K562 (cell line): ENCODE results near the gene RNF215. TPM values are rescaled to one million over a fixed set of nuclear protein-coding genes. Genes with fewer than 3 reads are reported as not detected.

Source experiments
- ATAC-seq: fragments of 200-7000 bp; cut with Tn5 transposase; 3 replicates; pipeline ENCODE4 v1.9.1; 2020; ENCODE audit warnings: moderate library complexity
- BruUV-seq: library from RNA; stranded (reverse); fragments of 400-500 nt; replicated peaks from 2 replicates; lab custom pipeline; 2021; lab: Mats Ljungman, UMichigan
- CTCF ChIA-PET: fragments of 300-600 bp; formaldehyde crosslinking; extraction: SDS; loops from one replicate; lab custom pipeline; 2021; ENCODE audit warnings: low intra/inter-chr PET ratio; lab: Yijun Ruan, JAX
- POLR2A ChIA-PET: fragments of 300-600, 350-650 bp; sonication (Branson Sonifier 250); formaldehyde crosslinking; extraction: SDS; loops from one replicate; lab custom pipeline; 2021; ENCODE audit warnings: antibody characterized with exemption, inconsistent platforms; lab: Yijun Ruan, JAX
- DNase-seq, 4 experiments: peaks; one replicate each; pipeline versions ENCODE4 v3.0.0 to v3.0.0-alpha.2; 2011 to 2018; ENCODE audit warnings: low spot score in 3 of 4, mixed read lengths in 3 of 4; ENCODE audit errors: extremely low read depth in 1 of 4
- FAIRE-seq: peaks from 2 replicates; lab custom pipeline; 2011; peaks lifted over from hg19 to GRCh38; lab: Jason Lieb, UNC
- H2AFZ ChIP-seq: 2 replicates; pipeline ENCODE4 v1.6.0; 2011; ENCODE audit warnings: low read depth, low read length, control low read depth, inconsistent platforms
- H3K27ac ChIP-seq: fragments of 200-600 bp; 3 replicates; pipeline ENCODE4 v1.8.0; 2011; ENCODE audit warnings: low read depth, mild to moderate bottlenecking, control low read depth, inconsistent platforms, low read length, moderate library complexity, mixed read lengths; ENCODE audit errors: extremely low read depth
- H3K27me3 ChIP-seq, 2 experiments: fragments of 300-600 bp in 1 of 2; 2 replicates in 1 of 2; 3 replicates in 1 of 2; pipeline versions ENCODE4 v1.6.0 to v1.8.0; 2011; ENCODE audit warnings: inconsistent platforms in 2 of 2, low read length in 2 of 2, mild to moderate bottlenecking in 1 of 2, mixed read lengths in 1 of 2, moderate library complexity in 1 of 2; ENCODE audit not compliant: control insufficient read depth in 2 of 2, insufficient read depth in 2 of 2
- H3K36me3 ChIP-seq: fragments of 300-600 bp; 3 replicates; pipeline ENCODE4 v1.8.0; 2011; ENCODE audit warnings: mild to moderate bottlenecking, low read length, inconsistent platforms; ENCODE audit not compliant: control insufficient read depth, insufficient read depth
- H3K4me1 ChIP-seq, 2 experiments: fragments of 200-600 bp in 1 of 2; replicated peaks in 1 of 2; 2 replicates in 1 of 2; 3 replicates in 1 of 2; pipeline versions ENCODE4 v1.5.1 to v1.8.0; 2011; ENCODE audit warnings: inconsistent platforms in 2 of 2, low read length in 2 of 2, mild to moderate bottlenecking in 1 of 2, mixed read lengths in 1 of 2, moderate library complexity in 1 of 2; ENCODE audit not compliant: control insufficient read depth in 2 of 2, insufficient read depth in 2 of 2
- H3K4me2 ChIP-seq: 2 replicates; pipeline ENCODE4 v1.6.1; 2011; ENCODE audit warnings: low read length, control low read depth, inconsistent platforms, mixed read lengths; ENCODE audit not compliant: insufficient read depth
- H3K4me3 ChIP-seq: fragments of 200-600 bp; sonication (generic), shearing (Covaris generic); 2 replicates; pipeline ENCODE4 v1.5.1; 2016; ENCODE audit warnings: control low read depth, inconsistent platforms
- H3K79me2 ChIP-seq: fragments of 200-600 bp; 3 replicates; pipeline ENCODE4 v1.8.0; 2011; ENCODE audit warnings: low read length, inconsistent platforms; ENCODE audit not compliant: control insufficient read depth, insufficient read depth
- H3K9ac ChIP-seq, 2 experiments: 2 replicates each; pipeline versions ENCODE4 v1.6.0 to v1.6.1; 2011; ENCODE audit warnings: low read depth in 2 of 2, low read length in 2 of 2, control low read depth in 1 of 2, inconsistent platforms in 1 of 2, mild to moderate bottlenecking in 1 of 2, mixed read lengths in 1 of 2; ENCODE audit not compliant: insufficient read depth in 1 of 2
- H3K9me1 ChIP-seq: one replicate; pipeline ENCODE4 v1.6.0; 2011; ENCODE audit warnings: inconsistent platforms, mild to moderate bottlenecking, low read length, moderate library complexity; ENCODE audit not compliant: control insufficient read depth, insufficient read depth
- H3K9me3 ChIP-seq: replicated peaks from 2 replicates; pipeline ENCODE4 v1.5.1; 2011; ENCODE audit warnings: low read depth, low read length, inconsistent platforms; ENCODE audit not compliant: control insufficient read depth, insufficient read depth
- H4K20me1 ChIP-seq: replicated peaks from 2 replicates; pipeline ENCODE4 v1.6.1; 2011; ENCODE audit warnings: low read length, inconsistent platforms, mixed read lengths; ENCODE audit not compliant: control insufficient read depth, insufficient read depth
- CEBPZ ChIP-seq: fragments of 150-350 bp; IDR thresholded peaks from 2 replicates; pipeline ENCODE4 v1.6.1; 2014; ENCODE audit warnings: low read depth, mild to moderate bottlenecking, low read length, borderline replicate concordance
- CHD2 ChIP-seq: IDR thresholded peaks from 2 replicates; pipeline ENCODE4 v1.6.1; 2011; ENCODE audit warnings: low read depth, low read length
- FOXA1 ChIP-seq: fragments of 450-650 bp; IDR thresholded peaks from 2 replicates; pipeline ENCODE4 v1.6.1; 2016; ENCODE audit warnings: mild to moderate bottlenecking, borderline replicate concordance
- JUNB ChIP-seq: fragments of 450-650 bp; formaldehyde crosslinking; conservative IDR thresholded peaks from 2 replicates; pipeline ENCODE4 v1.4.0; 2020; ENCODE audit warnings: mild to moderate bottlenecking
- NCOA4 ChIP-seq: fragments of 450-650 bp; IDR thresholded peaks from 2 replicates; pipeline ENCODE4 v1.6.1; 2018; ENCODE audit warnings: mild to moderate bottlenecking; ENCODE audit not compliant: partially characterized antibody
- NR2C2 ChIP-seq, 2 experiments: fragments of 200-800 bp in 1 of 2; sonication (Bioruptor generic) in 1 of 2; sonication (generic) in 1 of 2; formaldehyde crosslinking in 1 of 2; IDR thresholded peaks; 2 replicates each; pipeline versions ENCODE4 v1.6.1 to v1.8.0; 2016 to 2022; ENCODE audit warnings: mild to moderate bottlenecking in 1 of 2, missing compliant biosample characterization in 1 of 2, missing genetic modification characterization in 1 of 2, missing genetic modification reagents in 1 of 2
- TFAM ChIP-seq: fragments of 250-450 bp; sonication (Bioruptor Pico); conservative IDR thresholded peaks from 2 replicates; pipeline ENCODE4 v1.5.0; 2021; ENCODE audit warnings: mild to moderate bottlenecking, moderate library complexity
- WGBS: fragments of 100-300 bp; shearing (Covaris generic); methylation state at CpG from one replicate; pipeline ENCODE4 v1.1.6; 2016; ENCODE audit warnings: low coverage, mixed read lengths; ENCODE audit not compliant: insufficient coverage; ENCODE audit errors: missing lambda C conversion rate; 5-methylcytosine and 5-hydroxymethylcytosine counted together
- in situ Hi-C: fragments of 300-500 bp; cut with MboI; formaldehyde crosslinking; loops from 4 replicates; pipeline ENCODE4 v1.15.0; 2018; ENCODE audit warnings: inconsistent platforms, mixed read lengths
- intact Hi-C: fragments of 100-400 bp; cut with micrococcal nuclease; formaldehyde crosslinking; loops from 2 replicates; pipeline ENCODE4 v1.14.2; 2022
- polyA plus RNA-seq, 8 experiments: library from polyadenylated mRNA; depleted of rRNA in 4 of 8; stranded (reverse) in 5 of 8; unstranded in 3 of 8; fragments of >200 nt; fragmentation: Nextera tagmentation in 2 of 8; fragmentation: Illumina TruSeq in 1 of 8; extraction: Ambion mirVana in 2 of 8; extraction: Trizol in 1 of 8; gene quantifications; 2 replicates each; pipeline versions ENCODE4 v1.2.1 to v1.2.3, GENCODE V29; 2011 to 2014; ENCODE audit warnings: inconsistent platforms in 1 of 8, missing spikeins in 1 of 8
- total RNA-seq, 7 experiments: library from RNA; depleted of rRNA in 6 of 7; stranded (reverse); fragments of >200 nt in 6 of 7; fragmentation: Illumina TruSeq in 2 of 7; extraction: Trizol in 2 of 7; gene quantifications; 2 replicates each; pipeline versions ENCODE4 v1.2.1 to v1.2.3, GENCODE V29; 2011 to 2021; ENCODE audit warnings: low replicate concordance in 1 of 7
- TF ChIP-seq, protein P1 (sequence below): sonication (generic); formaldehyde crosslinking; IDR thresholded peaks from 2 replicates; pipeline ENCODE4 v1.8.1; 2023; ENCODE audit warnings: mild to moderate bottlenecking, missing genetic modification reagents
- TF ChIP-seq, protein P2 (sequence below): fragments of 450-650 bp; IDR thresholded peaks from 2 replicates; pipeline ENCODE4 v1.6.1; 2017; ENCODE audit warnings: antibody characterized with exemption, mild to moderate bottlenecking
- TF ChIP-seq, protein P3 (sequence below): fragments of 450-650 bp; IDR thresholded peaks from 2 replicates; pipeline ENCODE4 v1.6.1; 2016; ENCODE audit warnings: mild to moderate bottlenecking

The RNF215 gene
- total and polyA plus RNA-seq, 9 of the 15 experiments (the other 6 are each of a cell fraction or from before 2014, with no cell fraction given), result 0.08 to 9.8 (median 2.7) TPM

DNA sequence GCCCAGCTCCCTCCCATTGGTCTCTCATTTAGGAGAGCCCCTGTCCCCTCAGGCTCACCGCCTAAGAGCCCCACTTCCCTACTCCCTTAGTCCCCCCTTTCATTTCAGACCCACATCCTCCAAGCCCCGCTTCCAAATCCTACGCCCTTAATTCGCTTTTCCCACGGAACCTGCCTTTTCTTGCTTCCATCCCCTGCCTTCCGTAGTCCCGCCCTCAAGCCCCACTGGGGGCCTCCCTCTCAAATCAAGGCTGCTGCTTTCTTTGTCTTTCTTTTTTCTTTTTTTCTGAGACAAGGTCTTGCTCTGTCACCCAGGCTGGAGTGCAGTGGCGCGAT is 30.0 kb downstream of the RNF215 start:
- H3K9ac ChIP-seq, result peak overlapping the region; percentile 93 to 99; a peak in 3 of 4 replicates
- H3K4me1 ChIP-seq, result peaks cover 12 to 14% of the 10 kb centered on the region in 2 experiments; a peak in 4 of 5 replicates
- H3K4me3 ChIP-seq, result peak overlapping the region; percentile 75
- CTCF ChIA-PET, result no interaction called here
- no TSS peak for BruUV-seq
- POLR2A ChIA-PET, result interaction anchor here (0.5 to 2.1 kb wide), 12 partner anchors 12 to 87 kb away, joined by 3 to 8 read pairs (median 4); partner anchors contain the start of gene TBC1D10A
- H3K36me3 ChIP-seq, result peaks cover 21% of the 10 kb centered on the region
- no peak for ATAC-seq
- peaks cover 42% of the 10 kb centered on the region for H3K79me2 ChIP-seq
- H2AFZ ChIP-seq, result peak overlapping the region; percentile 97
- no peaks in the 10 kb centered on the region for H3K9me3 ChIP-seq
- H3K27me3 ChIP-seq, result no peaks in the 10 kb centered on the region
- in situ Hi-C loops, result no loop called here
- H4K20me1 ChIP-seq, result no peaks in the 10 kb centered on the region; the same call in 1 of the 2 replicates
- FAIRE-seq, result no peak
- intact Hi-C loops, result no loop called here
- 13% methylated on average over 9 of the region's 9 CpGs for WGBS
- H3K27ac ChIP-seq, result peak overlapping the region; percentile 95
- no peaks in the 10 kb centered on the region for H3K9me1 ChIP-seq
- H3K4me2 ChIP-seq, result peak overlapping the region; percentile 94
- no peak for DNase-seq
- TF ChIP-seq TFAM (CRISPR knock-in tag) (no peak), NR2C2 (CRISPR knock-in tag; IDR thresholded peaks at IDR 0.05) (no peak), NR2C2 (tag; IDR thresholded peaks at IDR 0.05) (no peak), JUNB (CRISPR knock-in tag) (no peak), NCOA4 (no peak), CEBPZ (no peak), CHD2 (no peak), FOXA1 (no peak)
- TF ChIP-seq, protein P1, sequence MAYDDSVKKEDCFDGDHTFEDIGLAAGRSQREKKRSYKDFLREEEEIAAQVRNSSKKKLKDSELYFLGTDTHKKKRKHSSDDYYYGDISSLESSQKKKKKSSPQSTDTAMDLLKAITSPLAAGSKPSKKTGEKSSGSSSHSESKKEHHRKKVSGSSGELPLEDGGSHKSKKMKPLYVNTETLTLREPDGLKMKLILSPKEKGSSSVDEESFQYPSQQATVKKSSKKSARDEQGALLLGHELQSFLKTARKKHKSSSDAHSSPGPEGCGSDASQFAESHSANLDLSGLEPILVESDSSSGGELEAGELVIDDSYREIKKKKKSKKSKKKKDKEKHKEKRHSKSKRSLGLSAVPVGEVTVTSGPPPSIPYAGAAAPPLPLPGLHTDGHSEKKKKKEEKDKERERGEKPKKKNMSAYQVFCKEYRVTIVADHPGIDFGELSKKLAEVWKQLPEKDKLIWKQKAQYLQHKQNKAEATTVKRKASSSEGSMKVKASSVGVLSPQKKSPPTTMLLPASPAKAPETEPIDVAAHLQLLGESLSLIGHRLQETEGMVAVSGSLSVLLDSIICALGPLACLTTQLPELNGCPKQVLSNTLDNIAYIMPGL (CRISPR knock-in tag), result no peak
- TF ChIP-seq, protein P2, sequence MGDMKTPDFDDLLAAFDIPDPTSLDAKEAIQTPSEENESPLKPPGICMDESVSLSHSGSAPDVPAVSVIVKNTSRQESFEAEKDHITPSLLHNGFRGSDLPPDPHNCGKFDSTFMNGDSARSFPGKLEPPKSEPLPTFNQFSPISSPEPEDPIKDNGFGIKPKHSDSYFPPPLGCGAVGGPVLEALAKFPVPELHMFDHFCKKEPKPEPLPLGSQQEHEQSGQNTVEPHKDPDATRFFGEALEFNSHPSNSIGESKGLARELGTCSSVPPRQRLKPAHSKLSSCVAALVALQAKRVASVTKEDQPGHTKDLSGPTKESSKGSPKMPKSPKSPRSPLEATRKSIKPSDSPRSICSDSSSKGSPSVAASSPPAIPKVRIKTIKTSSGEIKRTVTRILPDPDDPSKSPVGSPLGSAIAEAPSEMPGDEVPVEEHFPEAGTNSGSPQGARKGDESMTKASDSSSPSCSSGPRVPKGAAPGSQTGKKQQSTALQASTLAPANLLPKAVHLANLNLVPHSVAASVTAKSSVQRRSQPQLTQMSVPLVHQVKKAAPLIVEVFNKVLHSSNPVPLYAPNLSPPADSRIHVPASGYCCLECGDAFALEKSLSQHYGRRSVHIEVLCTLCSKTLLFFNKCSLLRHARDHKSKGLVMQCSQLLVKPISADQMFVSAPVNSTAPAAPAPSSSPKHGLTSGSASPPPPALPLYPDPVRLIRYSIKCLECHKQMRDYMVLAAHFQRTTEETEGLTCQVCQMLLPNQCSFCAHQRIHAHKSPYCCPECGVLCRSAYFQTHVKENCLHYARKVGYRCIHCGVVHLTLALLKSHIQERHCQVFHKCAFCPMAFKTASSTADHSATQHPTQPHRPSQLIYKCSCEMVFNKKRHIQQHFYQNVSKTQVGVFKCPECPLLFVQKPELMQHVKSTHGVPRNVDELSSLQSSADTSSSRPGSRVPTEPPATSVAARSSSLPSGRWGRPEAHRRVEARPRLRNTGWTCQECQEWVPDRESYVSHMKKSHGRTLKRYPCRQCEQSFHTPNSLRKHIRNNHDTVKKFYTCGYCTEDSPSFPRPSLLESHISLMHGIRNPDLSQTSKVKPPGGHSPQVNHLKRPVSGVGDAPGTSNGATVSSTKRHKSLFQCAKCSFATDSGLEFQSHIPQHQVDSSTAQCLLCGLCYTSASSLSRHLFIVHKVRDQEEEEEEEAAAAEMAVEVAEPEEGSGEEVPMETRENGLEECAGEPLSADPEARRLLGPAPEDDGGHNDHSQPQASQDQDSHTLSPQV, result no peak
- TF ChIP-seq, protein P3, sequence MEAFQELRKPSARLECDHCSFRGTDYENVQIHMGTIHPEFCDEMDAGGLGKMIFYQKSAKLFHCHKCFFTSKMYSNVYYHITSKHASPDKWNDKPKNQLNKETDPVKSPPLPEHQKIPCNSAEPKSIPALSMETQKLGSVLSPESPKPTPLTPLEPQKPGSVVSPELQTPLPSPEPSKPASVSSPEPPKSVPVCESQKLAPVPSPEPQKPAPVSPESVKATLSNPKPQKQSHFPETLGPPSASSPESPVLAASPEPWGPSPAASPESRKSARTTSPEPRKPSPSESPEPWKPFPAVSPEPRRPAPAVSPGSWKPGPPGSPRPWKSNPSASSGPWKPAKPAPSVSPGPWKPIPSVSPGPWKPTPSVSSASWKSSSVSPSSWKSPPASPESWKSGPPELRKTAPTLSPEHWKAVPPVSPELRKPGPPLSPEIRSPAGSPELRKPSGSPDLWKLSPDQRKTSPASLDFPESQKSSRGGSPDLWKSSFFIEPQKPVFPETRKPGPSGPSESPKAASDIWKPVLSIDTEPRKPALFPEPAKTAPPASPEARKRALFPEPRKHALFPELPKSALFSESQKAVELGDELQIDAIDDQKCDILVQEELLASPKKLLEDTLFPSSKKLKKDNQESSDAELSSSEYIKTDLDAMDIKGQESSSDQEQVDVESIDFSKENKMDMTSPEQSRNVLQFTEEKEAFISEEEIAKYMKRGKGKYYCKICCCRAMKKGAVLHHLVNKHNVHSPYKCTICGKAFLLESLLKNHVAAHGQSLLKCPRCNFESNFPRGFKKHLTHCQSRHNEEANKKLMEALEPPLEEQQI, result no peak
